ENCODE measurements around the gene BTRC. TPM values are rescaled to one million over a fixed set of nuclear protein-coding genes. Genes with fewer than 3 reads are reported as not detected.
"Not testable (repeated sequence)": the region's sequence is repeated elsewhere in the genome, so short reads cannot be mapped to it uniquely, and the experiment has no call there.

BTRC gene
- polyA plus RNA-seq, 5 donors = 22.7 to 26.1 (median 25.7) TPM

DNA sequence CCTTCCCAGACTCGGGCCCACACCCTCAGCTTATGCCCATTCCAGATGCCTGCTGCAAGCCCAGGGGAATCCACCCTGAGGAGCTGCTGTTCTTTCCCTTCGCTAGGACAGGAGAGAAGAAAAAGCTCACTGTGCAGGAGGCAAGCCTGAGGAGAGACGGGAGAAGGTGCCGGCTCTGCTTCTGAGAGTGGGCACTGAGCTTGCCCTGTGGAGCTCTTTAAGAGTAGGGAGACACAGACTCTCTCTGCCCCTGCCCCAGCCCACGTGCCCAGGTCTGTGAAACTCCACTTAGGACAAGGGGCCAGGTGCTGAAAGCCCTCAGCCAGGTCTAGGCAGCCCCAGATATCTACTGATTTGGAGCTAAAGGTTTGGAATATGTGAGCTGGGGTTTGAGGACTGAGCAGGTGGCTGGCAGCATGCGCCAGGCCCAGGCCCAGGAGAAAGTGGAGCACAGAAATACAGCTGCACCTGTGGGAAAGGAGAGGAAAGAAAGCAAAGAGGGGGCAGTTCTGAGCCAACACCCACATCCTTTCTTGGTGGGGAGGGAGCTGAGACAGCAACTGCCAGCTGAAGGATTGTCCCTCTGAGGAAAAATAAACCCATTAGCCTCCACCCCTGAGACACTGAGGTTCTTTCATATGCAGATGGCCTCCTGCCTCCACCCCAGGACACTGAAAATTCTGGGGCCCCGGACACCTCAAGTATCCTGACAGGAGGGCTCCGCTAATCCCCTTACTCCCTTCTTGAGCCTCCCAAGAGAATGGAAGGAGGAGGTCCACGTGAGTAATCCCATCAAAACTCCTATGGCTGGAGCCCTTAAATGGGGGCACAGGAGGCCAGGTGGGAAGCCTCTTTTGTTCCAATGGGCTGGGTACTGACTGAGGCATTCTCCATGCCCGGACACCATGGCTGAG is 226.8 kb downstream of the BTRC start:
- no peak for DNase-seq

DNA sequence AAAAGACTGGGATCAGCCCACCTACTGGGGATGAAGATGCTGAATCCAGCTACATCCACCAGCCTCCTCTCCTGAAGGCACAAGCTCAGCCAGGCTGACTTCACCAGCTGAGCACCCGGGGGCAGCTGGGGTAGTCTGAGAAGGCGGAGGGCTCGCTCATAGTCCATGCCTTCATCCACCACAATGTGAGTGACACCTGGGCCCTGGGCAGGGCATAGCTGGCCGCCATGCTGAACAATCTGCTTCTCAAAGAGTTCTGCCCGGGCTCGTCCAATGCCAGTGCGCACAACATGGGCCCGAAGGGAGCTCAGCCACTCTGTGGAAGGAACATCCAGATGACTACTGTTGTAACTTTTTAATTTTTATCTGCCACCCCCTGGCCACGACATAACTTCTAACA is 231.9 kb downstream of the BTRC start:
- no peak for DNase-seq

DNA sequence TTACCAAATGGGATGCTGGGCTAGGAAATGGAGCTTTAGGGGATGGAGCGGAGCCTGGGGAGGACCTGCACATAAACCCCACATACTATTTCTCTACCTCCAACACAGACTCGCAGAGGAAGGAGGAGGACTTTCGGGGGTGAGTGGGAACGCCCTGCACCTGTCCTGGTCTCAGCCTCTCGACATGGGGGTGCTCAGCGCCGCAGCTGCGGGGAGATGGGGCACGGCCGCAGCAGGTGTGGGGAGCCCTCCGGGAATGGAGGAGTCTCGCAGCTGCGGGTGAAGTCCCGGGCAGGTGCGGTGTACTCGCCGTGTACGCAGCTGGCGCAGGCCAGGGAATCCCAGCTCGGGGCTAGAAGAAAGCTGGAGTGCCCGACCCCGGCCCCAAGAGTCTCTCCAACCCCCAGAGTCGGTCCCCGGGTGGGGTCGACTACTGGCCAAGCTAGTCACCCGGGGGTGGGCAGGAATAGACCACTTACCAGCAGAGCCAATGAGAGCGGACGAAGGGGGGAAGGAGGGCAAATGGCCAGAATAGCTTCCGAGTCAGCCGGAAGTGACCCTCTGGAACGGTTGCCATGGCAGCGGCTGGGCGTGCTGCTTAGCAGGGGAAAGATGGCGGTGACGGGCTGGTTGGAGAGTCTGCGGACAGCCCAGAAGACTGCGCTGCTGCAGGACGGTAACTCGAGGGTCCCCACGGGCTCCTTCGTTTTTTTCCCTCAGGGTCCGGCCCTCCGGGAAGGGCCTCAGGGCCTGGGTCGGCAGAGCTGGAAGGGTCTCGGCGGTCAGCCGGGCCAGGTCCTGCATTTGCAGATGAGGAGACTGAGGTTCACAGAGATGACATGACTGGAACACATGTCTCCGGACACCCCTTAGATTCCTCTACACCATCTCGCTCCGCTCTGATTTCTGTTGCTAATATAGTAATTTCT is 234.0 kb downstream of the BTRC start, which contains the start of the genes DPCD and POLL:
Gene DPCD, plus strand, starts transcription at position 597 of the 929 bp plus-strand sequence. Its CDS starts 16 bp downstream, at position 613.
Gene POLL, minus strand, starts transcription at position 533 of the 929 bp plus-strand sequence. CDS start 897 bp downstream, outside the sequence.
- peak; percentile 93 to 96 for DNase-seq

DNA sequence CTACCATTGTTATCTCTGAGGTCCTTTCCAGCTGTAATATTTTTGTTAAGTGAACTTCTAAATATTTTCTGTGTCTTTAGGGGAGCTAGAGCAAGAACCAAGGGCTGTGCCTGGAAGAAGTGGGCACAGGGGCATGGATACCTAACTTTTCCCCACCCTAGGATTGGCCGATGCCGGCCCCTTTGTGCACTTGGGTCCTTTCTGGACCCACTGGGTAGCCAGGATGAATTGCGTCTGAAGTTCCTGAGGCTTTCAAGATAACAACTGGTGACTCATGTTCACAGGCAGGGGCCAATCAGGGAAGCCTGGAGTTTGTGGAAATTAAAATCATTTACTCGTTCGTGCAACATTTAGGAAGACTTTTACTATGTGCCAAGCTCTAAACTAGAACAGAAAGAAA is 234.9 kb downstream of the BTRC start:
- no peak for DNase-seq

DNA sequence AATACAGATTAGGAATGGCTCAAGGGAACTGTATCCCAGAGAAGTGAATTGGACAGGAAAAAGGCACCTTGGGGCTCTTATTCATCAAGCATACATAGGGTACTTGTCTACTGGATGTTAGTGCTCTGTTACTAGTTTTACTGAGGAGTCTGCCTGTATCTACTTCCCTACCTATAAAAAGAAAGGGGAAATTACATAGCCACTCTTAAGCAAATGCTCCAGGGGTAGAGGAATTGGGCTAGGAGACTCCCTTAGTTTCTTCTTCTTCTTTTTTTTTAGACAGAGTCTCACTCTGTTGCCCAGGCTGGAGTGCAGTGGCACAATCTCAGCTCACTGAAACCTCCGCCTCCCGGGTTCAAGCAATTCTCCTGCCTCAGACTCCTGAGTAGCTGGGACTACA is 239.4 kb downstream of the BTRC start:
- not testable (repeated sequence) for DNase-seq

DNA sequence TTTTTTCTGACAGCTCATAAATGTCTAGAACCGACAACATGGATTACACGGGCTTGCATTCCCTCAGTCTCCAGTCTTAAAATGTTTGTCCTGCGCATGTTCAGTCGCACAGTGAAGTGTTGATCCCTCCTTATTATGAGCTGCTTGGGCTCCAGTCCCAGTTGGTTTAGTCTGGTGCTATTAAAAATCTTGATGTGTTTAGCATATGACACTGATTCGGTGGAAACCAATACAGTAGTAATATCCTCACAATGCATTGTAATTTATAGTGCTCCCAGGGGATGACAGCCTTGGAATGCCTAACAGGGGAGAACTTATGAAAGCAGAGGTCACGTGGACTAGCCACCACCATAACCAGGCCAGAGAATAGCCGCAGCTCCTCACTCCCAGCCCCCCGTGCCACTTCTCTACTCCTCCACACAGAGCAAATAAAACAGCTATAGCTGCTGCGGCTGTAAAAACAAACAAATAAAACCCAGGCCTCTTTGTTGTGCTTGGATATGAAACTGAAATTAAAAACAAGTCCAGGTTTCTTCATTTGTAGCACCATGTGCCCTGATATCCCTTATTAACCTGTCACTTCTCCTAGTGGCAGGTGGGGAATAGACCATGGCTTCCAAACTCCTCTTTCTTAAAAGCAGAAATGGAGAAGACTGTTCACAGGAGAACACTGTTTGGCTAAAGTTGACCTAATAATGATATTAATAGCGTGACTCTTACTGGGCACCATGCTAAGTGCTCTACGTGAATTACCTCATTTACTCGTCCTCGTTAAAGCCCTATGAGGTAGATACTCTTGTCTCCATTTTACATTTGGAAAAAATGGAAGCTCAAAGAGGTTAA is 241.8 kb downstream of the BTRC start:
- DNase-seq = no peak

DNA sequence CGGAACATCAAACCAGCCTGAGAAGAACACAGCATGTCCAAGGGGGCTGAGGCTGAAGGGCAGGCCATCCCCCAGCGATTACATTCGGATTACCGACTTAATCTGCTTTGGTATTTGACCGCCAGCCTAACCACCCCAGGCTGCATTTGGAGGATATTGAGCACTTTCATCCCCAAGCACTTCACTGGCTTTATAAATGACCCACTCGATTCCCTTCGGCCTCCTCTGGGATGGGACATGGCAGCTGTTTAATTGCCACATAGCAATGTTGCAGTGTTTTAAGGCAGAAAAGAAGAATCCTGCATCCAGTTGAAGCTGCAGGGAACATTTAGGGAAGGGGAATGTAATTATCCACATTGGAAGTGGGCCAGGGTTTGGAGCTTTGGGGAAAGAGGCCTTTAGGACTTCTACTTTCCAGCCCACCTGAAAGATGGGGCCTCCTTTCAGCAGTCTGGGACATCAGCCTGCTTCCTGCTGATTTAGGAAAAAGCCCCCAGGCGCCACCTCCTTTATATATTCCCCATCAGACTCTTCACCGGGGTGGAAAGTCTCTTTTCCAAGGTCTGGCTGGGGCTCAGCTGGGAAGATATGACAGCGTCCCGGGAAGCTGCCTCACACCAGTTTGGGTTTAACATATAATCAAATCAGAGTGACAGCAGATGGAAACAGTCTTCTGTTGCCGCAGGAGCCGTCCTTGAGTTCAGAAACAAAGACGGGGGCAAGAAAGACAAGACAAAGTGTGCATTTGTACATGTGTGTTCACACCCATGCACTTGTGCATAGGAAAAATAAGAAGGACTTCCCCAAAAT is 243.3 kb downstream of the BTRC start:
- no peak for DNase-seq

DNA sequence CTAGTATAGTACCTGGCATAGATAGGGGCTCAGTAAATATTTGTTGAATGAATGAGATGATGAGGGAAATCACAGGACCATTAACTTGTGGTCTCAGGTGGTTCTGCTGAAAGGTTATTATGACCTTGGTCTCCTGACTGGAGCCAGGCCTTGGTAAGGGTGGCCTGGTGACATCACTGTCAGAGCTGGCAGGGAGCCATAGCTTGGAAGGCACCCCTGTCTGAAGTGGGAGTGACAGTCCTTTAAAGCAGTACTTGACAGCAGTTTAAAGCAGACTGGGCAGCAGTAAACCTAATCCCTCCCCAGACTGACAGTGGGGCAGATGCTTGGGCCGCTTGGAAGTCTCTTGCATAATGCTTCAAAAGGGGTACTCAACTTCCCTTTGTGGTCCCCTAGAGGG is 247.6 kb downstream of the BTRC start:
- DNase-seq = no peak

DNA sequence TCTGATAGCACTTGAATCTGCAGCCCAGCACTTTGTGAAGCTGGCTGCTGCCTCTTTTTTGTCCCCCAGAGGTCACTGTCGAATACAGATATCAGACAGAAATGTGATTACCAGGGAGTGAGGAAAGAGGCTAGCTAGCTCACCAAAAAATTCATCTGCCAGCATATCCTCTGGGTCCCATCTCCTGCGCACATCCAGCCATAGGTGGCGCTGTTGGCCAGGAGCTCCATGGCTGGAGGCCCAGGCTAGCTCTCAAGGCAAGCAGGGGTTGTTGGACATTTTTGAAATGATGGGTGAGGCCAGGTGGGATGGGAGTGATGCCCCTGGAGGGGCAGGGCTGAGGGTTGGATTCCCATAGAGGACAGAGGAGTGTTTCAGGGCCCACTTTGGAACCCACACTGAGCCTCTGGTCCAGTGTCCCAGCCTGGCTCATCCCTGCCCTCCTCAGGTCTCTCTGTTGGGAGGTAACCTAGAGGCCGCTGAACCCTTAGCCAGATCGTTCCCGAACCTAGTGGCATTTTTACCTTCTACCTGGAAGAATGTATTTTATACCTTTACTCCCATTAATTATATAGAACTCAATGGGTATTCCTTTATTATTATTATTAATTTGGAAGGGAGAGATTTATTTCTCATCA is 248.9 kb downstream of the BTRC start:
- peak; percentile 26 to 38 for DNase-seq

Other genes starting within 250 kb of the BTRC start
- not detected for gene TLX1, start 222.9 kb upstream of the BTRC start, polyA plus RNA-seq (ENCODE audit: insufficient read depth in 1 of 5, insufficient read length in 5 of 5, low replicate concordance in 1 of 5)
- gene LBX1, start 124.7 kb upstream of the BTRC start, polyA plus RNA-seq (ENCODE audit: insufficient read depth in 1 of 5, insufficient read length in 5 of 5, low replicate concordance in 1 of 5) = 1 to 10 TPM in 1 of 5 donors, under 1 TPM in 4; 0.16 to 1.5 (median 0.40) TPM
- gene POLL, start 234.1 kb downstream of the BTRC start, polyA plus RNA-seq (ENCODE audit: insufficient read depth in 1 of 5, insufficient read length in 5 of 5, low replicate concordance in 1 of 5) = 10 to 100 TPM; 31.4 to 37.4 (median 34.8) TPM
- 10 to 100 TPM; 32.1 to 35.2 (median 34.0) TPM for gene DPCD, start 234.2 kb downstream of the BTRC start, polyA plus RNA-seq (ENCODE audit: insufficient read depth in 1 of 5, insufficient read length in 5 of 5, low replicate concordance in 1 of 5)

Data from right lung (tissue), 5 donors.